MG63 (cell line): Measurements from ENCODE around the gene PTPRD. TPM values are rescaled to one million over a fixed set of nuclear protein-coding genes. Genes with fewer than 3 reads are reported as not detected.
"Not testable (repeated sequence)": the region's sequence is repeated elsewhere in the genome, so short reads cannot be mapped to it uniquely, and the experiment has no call there.

ENCODE experiments used
- DNase-seq: peaks from one replicate; pipeline ENCODE4 v3.0.0-alpha.2; 2020
- H3K27me3 ChIP-seq: fragments of 250-450 bp; sonication (Bioruptor Pico); 2 replicates; pipeline ENCODE4 v1.5.1; 2020; ENCODE audit warnings: mild to moderate bottlenecking, moderate library complexity
- H3K36me3 ChIP-seq: fragments of 250-450 bp; sonication (Bioruptor Pico); 2 replicates; pipeline ENCODE4 v1.5.1; 2020; ENCODE audit warnings: mild to moderate bottlenecking, moderate library complexity
- H3K4me3 ChIP-seq: fragments of 250-450 bp; sonication (Bioruptor Pico); 2 replicates; pipeline ENCODE4 v1.5.1; 2020; ENCODE audit warnings: mild to moderate bottlenecking, moderate library complexity
- H3K9me3 ChIP-seq: fragments of 250-450 bp; sonication (Bioruptor Pico); 2 replicates; pipeline ENCODE4 v1.5.1; 2020; ENCODE audit warnings: mild to moderate bottlenecking, moderate library complexity
- total RNA-seq: library from RNA; depleted of rRNA; stranded (reverse); fragments of >200 nt; shearing (Covaris generic); gene quantifications from 2 replicates; pipeline ENCODE4 v1.2.3, GENCODE V29; 2014; ENCODE audit warnings: low replicate concordance

Gene PTPRD
- total RNA-seq, 1 experiment from 2014 or later = not detected

GRCh38 chr9:10538073-10538472 lies 74.7 kb downstream of the PTPRD start:
- Histone ChIP-seq H3K27me3 (no peaks in the 10 kb centered on the region), H3K36me3 (no peaks in the 10 kb centered on the region), H3K4me3 (no peak overlapping the region), H3K9me3 (no peaks in the 10 kb centered on the region)
- no peak for DNase-seq

- Histone ChIP-seq H3K27me3 (no peaks in the 10 kb centered on the region), H3K4me3 (no peak overlapping the region), H3K36me3 (no peaks in the 10 kb centered on the region), H3K9me3 (no peaks in the 10 kb centered on the region)
- DNase-seq = no peak
These were observed 78.0 kb downstream of the PTPRD start for GRCh38 chr9:10534850-10535249.

- no peaks in the 10 kb centered on the region for H3K36me3 ChIP-seq
- no peaks in the 10 kb centered on the region for H3K27me3 ChIP-seq
- DNase-seq = no peak
- H3K9me3 ChIP-seq = no peaks in the 10 kb centered on the region
- no peak overlapping the region for H3K4me3 ChIP-seq
These were observed 86.8 kb downstream of the PTPRD start for GRCh38 chr9:10525972-10526371.

GRCh38 chr9:10523164-10523563 lies 89.6 kb downstream of the PTPRD start:
- Histone ChIP-seq H3K9me3 (no peaks in the 10 kb centered on the region), H3K4me3 (no peak overlapping the region), H3K36me3 (no peaks in the 10 kb centered on the region), H3K27me3 (no peaks in the 10 kb centered on the region)
- no peak for DNase-seq

- DNase-seq = no peak
- no peaks in the 10 kb centered on the region for H3K36me3 ChIP-seq
- no peaks in the 10 kb centered on the region for H3K9me3 ChIP-seq
- no peak overlapping the region for H3K4me3 ChIP-seq
- H3K27me3 ChIP-seq = no peaks in the 10 kb centered on the region
These were observed 100.7 kb downstream of the PTPRD start for GRCh38 chr9:10512144-10512543.

- Histone ChIP-seq H3K36me3 (no peaks in the 10 kb centered on the region), H3K27me3 (no peaks in the 10 kb centered on the region; the same call in 1 of the 2 replicates), H3K9me3 (no peaks in the 10 kb centered on the region), H3K4me3 (no peak overlapping the region)
- DNase-seq = no peak
These were observed 123.9 kb downstream of the PTPRD start for GRCh38 chr9:10488937-10489336.

- Histone ChIP-seq H3K36me3 (no peaks in the 10 kb centered on the region), H3K27me3 (no peaks in the 10 kb centered on the region), H3K4me3 (no peak overlapping the region), H3K9me3 (no peaks in the 10 kb centered on the region)
- no peak for DNase-seq
These were observed 133.6 kb downstream of the PTPRD start for GRCh38 chr9:10479172-10479571.

- H3K36me3 ChIP-seq, H3K27me3 ChIP-seq, DNase-seq, H3K4me3 ChIP-seq, H3K9me3 ChIP-seq: not testable (repeated sequence)
These were observed 163.6 kb downstream of the PTPRD start for GRCh38 chr9:10449201-10449617.

- Histone ChIP-seq H3K27me3 (no peaks in the 10 kb centered on the region), H3K4me3 (no peak overlapping the region)
- DNase-seq = no peak
These were observed 165.8 kb downstream of the PTPRD start for GRCh38 chr9:10447036-10447435.

GRCh38 chr9:10443868-10444204 lies 169.0 kb downstream of the PTPRD start:
- Histone ChIP-seq H3K36me3 (no peaks in the 10 kb centered on the region), H3K27me3 (no peaks in the 10 kb centered on the region), H3K9me3 (no peaks in the 10 kb centered on the region), H3K4me3 (no peak overlapping the region)
- no peak for DNase-seq

More at GRCh38 chr9:10447036-10447435, 165.8 kb downstream of the PTPRD start:
- Histone ChIP-seq H3K36me3 (no peaks in the 10 kb centered on the region), H3K9me3 (no peaks in the 10 kb centered on the region)

- Histone ChIP-seq H3K27me3 (no peaks in the 10 kb centered on the region), H3K9me3 (no peaks in the 10 kb centered on the region)
- DNase-seq = no peak
These were observed 169.5 kb downstream of the PTPRD start for GRCh38 chr9:10443181-10443867.

GRCh38 chr9:10438955-10439354 lies 173.8 kb downstream of the PTPRD start:
- Histone ChIP-seq H3K27me3 (peaks cover 16% of the 10 kb centered on the region), H3K36me3 (no peaks in the 10 kb centered on the region), H3K9me3 (no peaks in the 10 kb centered on the region), H3K4me3 (no peak overlapping the region)
- no peak for DNase-seq

More at GRCh38 chr9:10443181-10443867, 169.5 kb downstream of the PTPRD start:
- H3K36me3 ChIP-seq = no peaks in the 10 kb centered on the region
- H3K4me3 ChIP-seq = no peak overlapping the region

- H3K36me3 ChIP-seq = no peaks in the 10 kb centered on the region
- no peak for DNase-seq
- peaks cover 17% of the 10 kb centered on the region for H3K27me3 ChIP-seq
- no peak overlapping the region for H3K4me3 ChIP-seq
- H3K9me3 ChIP-seq = no peaks in the 10 kb centered on the region
These were observed 176.0 kb downstream of the PTPRD start for GRCh38 chr9:10436756-10437155.

- DNase-seq = no peak
- H3K27me3 ChIP-seq = peaks cover 17% of the 10 kb centered on the region
- H3K36me3 ChIP-seq = no peaks in the 10 kb centered on the region
- no peaks in the 10 kb centered on the region for H3K9me3 ChIP-seq
- no peak overlapping the region for H3K4me3 ChIP-seq
These were observed 178.4 kb downstream of the PTPRD start for GRCh38 chr9:10434412-10434811.

GRCh38 chr9:10411272-10411671 lies 201.5 kb downstream of the PTPRD start:
- Histone ChIP-seq H3K4me3 (no peak overlapping the region), H3K27me3 (no peaks in the 10 kb centered on the region), H3K36me3 (no peaks in the 10 kb centered on the region), H3K9me3 (no peaks in the 10 kb centered on the region)
- DNase-seq = no peak

GRCh38 chr9:10403283-10403682 lies 209.5 kb downstream of the PTPRD start:
- H3K36me3 ChIP-seq = no peaks in the 10 kb centered on the region
- H3K4me3 ChIP-seq = no peak overlapping the region
- H3K27me3 ChIP-seq = 0 out of 2 replicates have a peak, but pooled peaks cover 2% of the 10 kb centered on the region
- H3K9me3 ChIP-seq = no peaks in the 10 kb centered on the region
- DNase-seq = no peak

- Histone ChIP-seq H3K36me3 (no peaks in the 10 kb centered on the region), H3K9me3 (no peaks in the 10 kb centered on the region), H3K27me3 (0 out of 2 replicates have a peak, but pooled peaks cover 2% of the 10 kb centered on the region), H3K4me3 (no peak overlapping the region)
- no peak for DNase-seq
These were observed 216.2 kb downstream of the PTPRD start for GRCh38 chr9:10396615-10397014.

GRCh38 chr9:10387282-10387681 lies 225.5 kb downstream of the PTPRD start:
- Histone ChIP-seq H3K27me3 (no peaks in the 10 kb centered on the region), H3K4me3 (no peak overlapping the region), H3K9me3 (no peaks in the 10 kb centered on the region), H3K36me3 (no peaks in the 10 kb centered on the region)
- DNase-seq = no peak
